HEK293T (cell line): ENCODE measurements around the gene SPNS2.

ENCODE experiments used
- ARNT ChIP-seq: fragments of 450-650 bp; IDR thresholded peaks from 2 replicates; pipeline ENCODE4 v1.6.1; 2017; ENCODE audit warnings: mild to moderate bottlenecking
- BHLHE40 ChIP-seq: fragments of 450-650 bp; IDR thresholded peaks from 2 replicates; pipeline ENCODE4 v1.6.1; 2016; ENCODE audit warnings: mild to moderate bottlenecking, moderate library complexity, borderline replicate concordance
- ELF4 ChIP-seq: fragments of 450-650 bp; IDR thresholded peaks from 2 replicates; pipeline ENCODE4 v1.6.1; 2017; ENCODE audit warnings: antibody characterized with exemption
- FOXK2 ChIP-seq: fragments of 450-650 bp; IDR thresholded peaks from 2 replicates; pipeline ENCODE4 v1.6.1; 2016; ENCODE audit warnings: mild to moderate bottlenecking
- HDGF ChIP-seq: fragments of 450-650 bp; IDR thresholded peaks from 2 replicates; pipeline ENCODE4 v1.6.1; 2017; ENCODE audit warnings: antibody characterized with exemption, borderline replicate concordance
- SP1 ChIP-seq: fragments of 450-650 bp; IDR thresholded peaks from 2 replicates; pipeline ENCODE4 v1.6.1; 2017
- SUZ12 ChIP-seq: fragments of 450-650 bp; IDR thresholded peaks from 2 replicates; pipeline ENCODE4 v1.6.1; 2016; ENCODE audit warnings: mild to moderate bottlenecking
- ZNF384 ChIP-seq: fragments of 450-650 bp; IDR thresholded peaks from 2 replicates; pipeline ENCODE4 v1.6.1; 2016

DNA sequence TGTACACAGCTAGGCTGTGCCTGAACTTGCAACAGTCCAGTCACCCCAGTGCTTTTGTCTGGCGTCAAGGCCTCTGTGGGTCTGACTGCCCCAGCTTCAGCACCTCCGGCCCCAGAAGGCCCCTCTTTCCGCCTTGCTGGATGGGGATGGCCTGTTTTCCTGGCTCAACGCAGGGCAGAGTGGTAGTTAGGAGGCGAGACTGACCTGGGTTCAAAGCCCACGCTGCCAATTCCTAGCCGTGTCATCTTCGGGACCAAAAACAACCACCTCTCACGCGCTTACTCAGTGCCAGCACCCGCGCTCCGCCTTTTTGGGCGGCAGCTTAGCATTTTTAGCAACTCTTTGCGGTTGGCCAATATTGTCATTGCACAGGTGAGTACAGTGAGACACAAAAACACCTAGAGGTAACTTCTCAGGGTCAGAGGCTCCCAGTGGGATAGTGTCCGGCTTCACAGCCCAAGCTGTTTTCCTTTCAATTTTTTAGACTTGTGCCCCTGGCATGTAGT, 51.9 kb downstream of the SPNS2 start:
- TF ChIP-seq BHLHE40 (no peak), ARNT (no peak), SUZ12 (no peak), FOXK2 (no peak), SP1 (no peak), HDGF (no peak), ELF4 (no peak), ZNF384 (no peak)
